CD14-positive monocyte (primary cell): Measurements from ENCODE around the gene PDGFB. TPM values are rescaled to one million over a fixed set of nuclear protein-coding genes. Genes with fewer than 3 reads are reported as not detected.

Source experiments
- DNase-seq, 3 donors: peaks; one replicate each; pipeline ENCODE4 v3.0.0-alpha.2; 2011 to 2022
- H2AFZ ChIP-seq: 2 replicates; pipeline ENCODE4 v1.6.0; 2012; ENCODE audit warnings: mild to moderate bottlenecking, low read depth, low read length, inconsistent platforms; ENCODE audit not compliant: insufficient read depth, poor library complexity, severe bottlenecking
- H3K27ac ChIP-seq, 2 donors: 1 replicate in 1 of 2; 2 replicates in 1 of 2; pipeline ENCODE4 v1.5.1; 2012 to 2013; ENCODE audit warnings: low read length in 2 of 2, control low read depth in 1 of 2, inconsistent platforms in 1 of 2, low read depth in 1 of 2, mild to moderate bottlenecking in 1 of 2
- H3K27me3 ChIP-seq, 2 donors: one replicate each; pipeline versions ENCODE4 v1.6.0 to v1.6.1; 2011 to 2013; ENCODE audit warnings: low read length in 2 of 2; ENCODE audit not compliant: control insufficient read depth in 2 of 2, insufficient read depth in 2 of 2
- H3K36me3 ChIP-seq, 2 donors: replicated peaks in 1 of 2; 1 replicate in 1 of 2; 2 replicates in 1 of 2; pipeline versions ENCODE4 v1.5.1 to v1.6.1; 2012 to 2013; ENCODE audit warnings: low read length in 2 of 2, control low read depth in 1 of 2, inconsistent platforms in 1 of 2, mild to moderate bottlenecking in 1 of 2; ENCODE audit not compliant: insufficient read depth in 2 of 2, control insufficient read depth in 1 of 2
- H3K4me1 ChIP-seq, 2 donors: 1 replicate in 1 of 2; 2 replicates in 1 of 2; pipeline versions ENCODE4 v1.5.1 to v1.6.1; 2012 to 2013; ENCODE audit warnings: low read length in 2 of 2, control low read depth in 1 of 2, inconsistent platforms in 1 of 2, mild to moderate bottlenecking in 1 of 2, moderate library complexity in 1 of 2; ENCODE audit not compliant: insufficient read depth in 2 of 2, control insufficient read depth in 1 of 2
- H3K4me2 ChIP-seq: replicated peaks from 2 replicates; pipeline ENCODE3; 2012; ENCODE audit warnings: low read length, moderate library complexity, mild to moderate bottlenecking; ENCODE audit not compliant: poor library complexity, severe bottlenecking; ENCODE audit errors: extremely low read depth
- H3K4me3 ChIP-seq, 3 experiments: fragments of 200-600 bp in 1 of 3; sonication (generic) in 1 of 3; replicated peaks in 1 of 3; 1 replicate in 2 of 3; 2 replicates in 1 of 3; pipeline ENCODE4 v1.5.1; 2011 to 2013; ENCODE audit warnings: low read length in 3 of 3, mild to moderate bottlenecking in 3 of 3, control low read depth in 2 of 3, low read depth in 2 of 3, inconsistent platforms in 1 of 3, moderate library complexity in 1 of 3
- H3K79me2 ChIP-seq: 2 replicates; pipeline ENCODE4 v1.6.0; 2012; ENCODE audit warnings: mild to moderate bottlenecking, control low read depth, inconsistent platforms, low read length, moderate library complexity; ENCODE audit not compliant: insufficient read depth
- H3K9ac ChIP-seq: 2 replicates; pipeline ENCODE4 v1.6.0; 2017; ENCODE audit warnings: low read length, mild to moderate bottlenecking; ENCODE audit not compliant: insufficient read depth, poor library complexity, severe bottlenecking
- H3K9me3 ChIP-seq, 2 donors: replicated peaks in 1 of 2; 1 replicate in 1 of 2; 2 replicates in 1 of 2; pipeline versions ENCODE4 v1.5.1 to v1.6.1; 2012 to 2013; ENCODE audit warnings: low read length in 2 of 2, control low read depth in 1 of 2; ENCODE audit not compliant: control insufficient read depth in 1 of 2, insufficient read depth in 1 of 2
- H4K20me1 ChIP-seq: 2 replicates; pipeline ENCODE4 v1.6.0; 2012; ENCODE audit warnings: mild to moderate bottlenecking, low read length, control low read depth, moderate library complexity; ENCODE audit not compliant: insufficient read depth
- H3K27ac Mint-ChIP-seq, 7 donors: one replicate each; pipeline ENCODE4 v1.8.0; 2020; ENCODE audit warnings: mild to moderate bottlenecking in 7 of 7, mixed read lengths in 7 of 7, moderate library complexity in 6 of 7, inconsistent platforms in 2 of 7
- H3K27me3 Mint-ChIP-seq, 3 donors: one replicate each; pipeline ENCODE4 v1.8.0; 2021 to 2022; ENCODE audit warnings: low read depth in 3 of 3, mild to moderate bottlenecking in 3 of 3, mixed read lengths in 3 of 3, moderate library complexity in 3 of 3, inconsistent platforms in 1 of 3
- H3K36me3 Mint-ChIP-seq, 2 donors: one replicate each; pipeline ENCODE4 v1.8.0; 2020; ENCODE audit warnings: mixed read lengths in 2 of 2, inconsistent platforms in 1 of 2, mild to moderate bottlenecking in 1 of 2
- H3K4me1 Mint-ChIP-seq: one replicate; pipeline ENCODE4 v1.8.0; 2020; ENCODE audit warnings: mild to moderate bottlenecking, mixed read lengths
- H3K4me3 Mint-ChIP-seq, 2 donors: one replicate each; pipeline ENCODE4 v1.8.0; 2020; ENCODE audit warnings: mild to moderate bottlenecking in 2 of 2, mixed read lengths in 2 of 2, moderate library complexity in 1 of 2
- H3K9me3 Mint-ChIP-seq, 7 donors: one replicate each; pipeline ENCODE4 v1.8.0; 2020 to 2022; ENCODE audit warnings: mixed read lengths in 7 of 7, mild to moderate bottlenecking in 6 of 7, moderate library complexity in 6 of 7, inconsistent platforms in 2 of 7
- WGBS: methylation state at CpG from one replicate; pipeline ENCODE4 v1.1.5; 2013; ENCODE audit warnings: missing lambda C conversion rate; ENCODE audit not compliant: insufficient coverage; 5-methylcytosine and 5-hydroxymethylcytosine counted together
- intact Hi-C, 2 donors: fragments of 100-400 bp; cut with micrococcal nuclease; formaldehyde crosslinking; loops; one replicate each; pipeline versions ENCODE4 v1.15.0 to v1.15.1; 2023
- polyA plus RNA-seq, 3 donors: library from polyadenylated mRNA; depleted of rRNA in 1 of 3; unstranded in 2 of 3; stranded (reverse) in 1 of 3; fragments of 300-500 nt in 2 of 3; fragments of >200 nt in 1 of 3; fragmentation: Illumina TruSeq in 2 of 3; gene quantifications; 1 replicate in 2 of 3; 2 replicates in 1 of 3; pipeline ENCODE4 v1.2.3, GENCODE V29; 2012 to 2021
- TF ChIP-seq, protein P1 (sequence below): fragments of 200-600 bp; IDR thresholded peaks from one replicate; pipeline ENCODE4 v1.8.0; 2022; ENCODE audit warnings: antibody characterized with exemption, mild to moderate bottlenecking

The PDGFB gene
- polyA plus RNA-seq, 3 donors, result 0.15 TPM; not detected in 2

DNA sequence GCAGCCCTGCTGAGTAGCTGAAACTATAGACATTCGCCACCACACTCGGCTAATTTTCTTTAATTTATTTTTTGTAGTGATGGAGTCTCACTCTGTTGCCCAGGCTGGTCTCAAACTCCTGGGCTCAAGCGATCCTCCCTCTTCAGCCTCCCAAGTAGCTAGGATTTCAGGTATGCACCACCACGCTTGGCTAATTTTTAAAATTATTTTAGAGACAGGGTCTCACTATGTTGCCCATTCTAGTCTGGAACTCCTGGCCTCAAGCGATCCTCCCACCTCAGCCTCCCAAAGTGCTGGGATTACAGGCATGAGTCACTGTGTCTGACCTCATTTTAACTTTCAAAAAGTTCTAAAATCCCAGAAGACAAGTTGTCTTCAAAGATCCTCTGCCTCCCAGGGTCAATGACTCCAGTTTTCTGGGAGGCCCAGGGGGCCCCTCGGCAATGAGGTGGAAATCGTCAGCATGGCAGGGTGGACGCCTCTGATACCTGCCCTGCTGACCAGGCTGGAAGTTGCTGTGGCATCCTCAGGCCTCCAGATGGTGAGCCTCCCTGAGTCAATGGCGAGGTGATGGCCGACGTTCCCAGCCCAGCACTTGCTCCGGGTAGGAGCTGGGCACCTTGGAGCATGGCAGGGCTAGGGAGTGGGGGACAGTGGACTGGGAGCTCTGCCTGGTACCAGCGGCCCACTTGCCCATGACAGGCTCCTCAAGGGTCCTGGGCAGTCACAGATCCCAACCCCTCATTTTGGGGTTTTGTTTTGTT is 43.5 kb upstream of the PDGFB start:
- peaks cover 9 to 10% of the 10 kb centered on the region in 2 donors for H3K9me3 ChIP-seq
- H3K4me3 ChIP-seq, result peak overlapping the region in 1 of 3 experiments; percentile 53
- H3K79me2 ChIP-seq, result no peaks in the 10 kb centered on the region
- H4K20me1 ChIP-seq, result no peaks in the 10 kb centered on the region
- Mint-ChIP-seq H3K27me3 (peaks cover 0 to 4% (median 0%) of the 10 kb centered on the region in 3 donors), H3K4me3 (no peak overlapping the region), H3K9me3 (peaks cover 8 to 13% (median 9%) of the 10 kb centered on the region in 7 donors), H3K36me3 (peaks cover 3 to 12% of the 10 kb centered on the region in 2 donors), H3K4me1 (peaks cover 56% of the 10 kb centered on the region), H3K27ac (peak overlapping the region in 6 of 7 donors; percentile 2 to 95 (median 56))
- peak overlapping the region; percentile 6 to 87 for H3K27ac ChIP-seq
- 92% methylated on average over 10 of the region's 13 CpGs for WGBS
- intact Hi-C loops, result no loop called here
- TF ChIP-seq, protein P1, sequence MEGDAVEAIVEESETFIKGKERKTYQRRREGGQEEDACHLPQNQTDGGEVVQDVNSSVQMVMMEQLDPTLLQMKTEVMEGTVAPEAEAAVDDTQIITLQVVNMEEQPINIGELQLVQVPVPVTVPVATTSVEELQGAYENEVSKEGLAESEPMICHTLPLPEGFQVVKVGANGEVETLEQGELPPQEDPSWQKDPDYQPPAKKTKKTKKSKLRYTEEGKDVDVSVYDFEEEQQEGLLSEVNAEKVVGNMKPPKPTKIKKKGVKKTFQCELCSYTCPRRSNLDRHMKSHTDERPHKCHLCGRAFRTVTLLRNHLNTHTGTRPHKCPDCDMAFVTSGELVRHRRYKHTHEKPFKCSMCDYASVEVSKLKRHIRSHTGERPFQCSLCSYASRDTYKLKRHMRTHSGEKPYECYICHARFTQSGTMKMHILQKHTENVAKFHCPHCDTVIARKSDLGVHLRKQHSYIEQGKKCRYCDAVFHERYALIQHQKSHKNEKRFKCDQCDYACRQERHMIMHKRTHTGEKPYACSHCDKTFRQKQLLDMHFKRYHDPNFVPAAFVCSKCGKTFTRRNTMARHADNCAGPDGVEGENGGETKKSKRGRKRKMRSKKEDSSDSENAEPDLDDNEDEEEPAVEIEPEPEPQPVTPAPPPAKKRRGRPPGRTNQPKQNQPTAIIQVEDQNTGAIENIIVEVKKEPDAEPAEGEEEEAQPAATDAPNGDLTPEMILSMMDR, result no peak
- peaks cover 59 to 67% of the 10 kb centered on the region in 2 donors for H3K4me1 ChIP-seq
- H3K27me3 ChIP-seq, result no peaks in the 10 kb centered on the region
- H3K9ac ChIP-seq, result no peak overlapping the region
- DNase-seq, result no peak
- H2AFZ ChIP-seq, result no peak overlapping the region
- H3K4me2 ChIP-seq, result no peak overlapping the region
- no peaks in the 10 kb centered on the region for H3K36me3 ChIP-seq

DNA sequence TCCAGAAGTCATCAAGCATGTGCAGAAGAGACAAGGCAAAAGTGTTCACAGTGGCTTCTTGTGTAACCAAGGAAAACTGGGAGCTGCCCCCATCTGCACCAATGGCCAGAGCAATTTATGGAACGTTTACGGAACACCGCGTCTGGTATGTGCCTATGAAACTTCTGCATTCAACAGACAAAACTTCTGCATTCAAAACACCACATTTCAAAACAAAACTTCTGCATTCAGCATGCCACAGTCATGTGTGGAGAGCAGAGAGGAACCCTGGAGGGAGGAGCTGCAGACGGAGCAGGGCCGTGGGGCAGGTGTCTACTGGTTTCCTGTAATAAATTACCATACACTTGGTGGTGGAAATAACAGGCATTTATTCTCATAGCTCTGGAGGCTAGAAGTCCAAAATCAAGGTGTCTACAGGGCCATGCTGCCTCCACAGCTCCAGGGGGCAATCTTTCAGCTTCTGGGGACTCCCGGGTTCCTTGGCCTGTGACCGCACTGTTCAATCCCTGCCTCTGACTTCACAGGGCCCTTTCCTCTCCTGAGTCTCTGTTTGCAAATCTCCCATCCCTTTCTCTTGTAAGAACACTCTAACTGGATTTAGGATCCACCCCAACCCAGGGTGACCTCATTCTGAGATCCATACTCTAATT is 42.4 kb upstream of the PDGFB start:
- Histone ChIP-seq H3K36me3 (no peaks in the 10 kb centered on the region), H2AFZ (no peak overlapping the region), H3K9me3 (peaks cover 9 to 10% of the 10 kb centered on the region in 2 donors), H3K4me2 (peak overlapping the region; percentile 57), H3K4me3 (peak overlapping the region in 1 of 3 experiments; percentile 53), H3K27me3 (no peaks in the 10 kb centered on the region), H3K9ac (peak overlapping the region; percentile 50), H3K79me2 (no peaks in the 10 kb centered on the region), H3K4me1 (peaks cover 59 to 67% of the 10 kb centered on the region in 2 donors), H3K27ac (peak overlapping the region; percentile 78 to 87), H4K20me1 (no peaks in the 10 kb centered on the region)
- 0% methylated on average over 2 of the region's 8 CpGs for WGBS
- Mint-ChIP-seq H3K27me3 (peaks cover 3 to 8% (median 4%) of the 10 kb centered on the region in 3 donors), H3K27ac (peak overlapping the region; percentile 83 to 96 (median 93)), H3K4me1 (peaks cover 56% of the 10 kb centered on the region), H3K36me3 (peaks cover 7 to 12% of the 10 kb centered on the region in 2 donors), H3K4me3 (peak overlapping the region; percentile 67 to 78), H3K9me3 (peaks cover 8 to 14% (median 9%) of the 10 kb centered on the region in 7 donors)
- peak; percentile 82 to 92 (median 87) for DNase-seq
- TF ChIP-seq, protein P1, result no peak
- intact Hi-C loops, result no loop called here
